K562 (cell line): Measurements from ENCODE around the gene KCNK4. TPM values are rescaled to one million over a fixed set of nuclear protein-coding genes. Genes with fewer than 3 reads are reported as not detected.

ENCODE experiments used
- ARHGAP35 ChIP-seq: fragments of 450-650 bp; IDR thresholded peaks from 2 replicates; pipeline ENCODE4 v1.6.1; 2018; ENCODE audit not compliant: partially characterized antibody
- ATF2 ChIP-seq: sonication (generic); formaldehyde crosslinking; IDR thresholded peaks from 2 replicates; pipeline ENCODE4 v1.8.1; 2022; ENCODE audit warnings: missing genetic modification reagents
- CBX1 ChIP-seq: sonication (generic); IDR thresholded peaks from 2 replicates; pipeline ENCODE4 v1.6.1; 2016; ENCODE audit warnings: antibody characterized with exemption, low read depth, mild to moderate bottlenecking
- CUX1 ChIP-seq: fragments of 200-800 bp; sonication (Bioruptor generic); IDR thresholded peaks from 2 replicates; pipeline ENCODE4 v1.6.1; 2016; ENCODE audit warnings: missing genetic modification characterization, missing compliant biosample characterization
- ELF1 ChIP-seq: fragments of 200-800 bp; sonication (Bioruptor generic); IDR thresholded peaks from 2 replicates; pipeline ENCODE4 v1.6.1; 2016; ENCODE audit warnings: missing genetic modification characterization, missing compliant biosample characterization
- GATA2 ChIP-seq: sonication (generic); formaldehyde crosslinking; IDR thresholded peaks from 2 replicates; pipeline ENCODE4 v1.4.0; 2020; ENCODE audit warnings: mild to moderate bottlenecking, missing genetic modification reagents
- HDAC6 ChIP-seq: IDR thresholded peaks from 2 replicates; pipeline ENCODE4 v1.6.1; 2012; ENCODE audit warnings: low read depth, mild to moderate bottlenecking, control low read depth, inconsistent platforms, low read length, moderate library complexity
- POLR3A ChIP-seq: IDR thresholded peaks from 2 replicates; pipeline ENCODE4 v1.6.1; 2011; ENCODE audit warnings: borderline replicate concordance, mild to moderate bottlenecking, moderate library complexity; ENCODE audit not compliant: insufficient read length, insufficient read depth; ENCODE audit errors: extremely low read depth
- ZBTB8A ChIP-seq: fragments of 450-650 bp; IDR thresholded peaks from 2 replicates; pipeline ENCODE4 v1.6.1; 2018; ENCODE audit warnings: mild to moderate bottlenecking, moderate library complexity; ENCODE audit not compliant: partially characterized antibody
- ZNF316 ChIP-seq: fragments of 450-650 bp; IDR thresholded peaks from 2 replicates; pipeline ENCODE4 v1.6.1; 2016
- ZNF407 ChIP-seq: fragments of 450-650 bp; IDR thresholded peaks from 2 replicates; pipeline ENCODE4 v1.6.1; 2016; ENCODE audit warnings: low read depth
- ZNF778 ChIP-seq: fragments of 450-650 bp; formaldehyde crosslinking; IDR thresholded peaks from 2 replicates; pipeline ENCODE4 v1.4.0; 2020; ENCODE audit warnings: mild to moderate bottlenecking, moderate library complexity
- ZNF830 ChIP-seq: fragments of 250-450 bp; sonication (Bioruptor Pico); IDR thresholded peaks from 2 replicates; pipeline ENCODE4 v1.5.0; 2021; ENCODE audit warnings: mild to moderate bottlenecking
- polyA plus RNA-seq, 8 experiments: library from polyadenylated mRNA; depleted of rRNA in 4 of 8; stranded (reverse) in 5 of 8; unstranded in 3 of 8; fragments of >200 nt; fragmentation: Nextera tagmentation in 2 of 8; fragmentation: Illumina TruSeq in 1 of 8; extraction: Ambion mirVana in 2 of 8; extraction: Trizol in 1 of 8; gene quantifications; 2 replicates each; pipeline versions ENCODE4 v1.2.1 to v1.2.3, GENCODE V29; 2011 to 2014; ENCODE audit warnings: inconsistent platforms in 1 of 8, missing spikeins in 1 of 8
- total RNA-seq, 7 experiments: library from RNA; depleted of rRNA in 6 of 7; stranded (reverse); fragments of >200 nt in 6 of 7; fragmentation: Illumina TruSeq in 2 of 7; extraction: Trizol in 2 of 7; gene quantifications; 2 replicates each; pipeline versions ENCODE4 v1.2.1 to v1.2.3, GENCODE V29; 2011 to 2021; ENCODE audit warnings: low replicate concordance in 1 of 7

The KCNK4 gene
- total and polyA plus RNA-seq, 9 of the 15 experiments (the other 6 are each of a cell fraction or from before 2014, with no cell fraction given) = not detected

- TF ChIP-seq ZNF407 (no peak), CBX1 (peak; percentile 78; the same call in 1 of the 2 replicates), POLR3A (no peak), ZBTB8A (no peak), ELF1 (tag) (no peak), ZNF830 (CRISPR knock-in tag) (no peak), ARHGAP35 (no peak), HDAC6 (no peak), ZNF778 (CRISPR knock-in tag) (no peak), ZNF316 (no peak), ATF2 (CRISPR knock-in tag) (no peak), CUX1 (CRISPR knock-in tag) (no peak), GATA2 (CRISPR knock-in tag) (peak; percentile 82)
Measured at GRCh38 chr11:64249563-64250414, 41.3 kb upstream of the KCNK4 start (continued).
